Measurements from ENCODE around the gene SYNGR3. TPM values are rescaled to one million over a fixed set of nuclear protein-coding genes. Genes with fewer than 3 reads are reported as not detected.

SYNGR3 gene
- total RNA-seq, 1 experiment from 2014 or later = 11.9 TPM

- H3K4ac ChIP-seq (ENCODE audit: low read depth, low read length) = no peak overlapping the region
- no peak overlapping the region for H3T11ph ChIP-seq (ENCODE audit: low read length)
- no peak overlapping the region for H3K23ac ChIP-seq (ENCODE audit: insufficient read length, low read depth, low read length)
- H3K4me1 ChIP-seq (ENCODE audit: insufficient read depth, low read length) = no peaks in the 10 kb centered on the region
- H3K79me1 ChIP-seq (ENCODE audit: insufficient read depth, low read depth, low read length, poor library complexity, severe bottlenecking) = no peaks in the 10 kb centered on the region
- Mint-ChIP-seq H3K4me1 (peaks cover 4 to 11% of the 10 kb centered on the region in 2 experiments; a peak in 3 of 4 replicates), H3K27ac (peak overlapping the region in 2 of 3 experiments; percentile 79 to 95; a peak in 3 of 7 replicates), H3K36me3 (ENCODE audit: insufficient read depth in 1 of 3, low read depth in 3 of 3) (peaks cover 0 to 5% (median 2%) of the 10 kb centered on the region in 3 experiments; a peak in 5 of 7 replicates), H3K4me3 (no peak overlapping the region), H3K27me3 (ENCODE audit: low read depth) (no peaks in the 10 kb centered on the region), H3K9me3 (no peaks in the 10 kb centered on the region)
- H3K23me2 ChIP-seq (ENCODE audit: insufficient read length, low read depth, low read length, poor library complexity, severe bottlenecking) = no peaks in the 10 kb centered on the region
- H3K18ac ChIP-seq (ENCODE audit: insufficient read length, low read depth, low read length) = no peak overlapping the region
- H4K91ac ChIP-seq (ENCODE audit: insufficient read length, low read depth, low read length) = no peak overlapping the region
- H3K79me2 ChIP-seq (ENCODE audit: insufficient read depth, low read length) = no peaks in the 10 kb centered on the region
- no peak for TF ChIP-seq CTCF (conservative IDR thresholded peaks at IDR 0.05)
- no peaks in the 10 kb centered on the region for H3K9me3 ChIP-seq (ENCODE audit: control insufficient read depth, low read depth, low read length)
- H2BK12ac ChIP-seq (ENCODE audit: insufficient read length, low read depth, low read length) = no peak overlapping the region
- H3K4me2 ChIP-seq (ENCODE audit: insufficient read depth, insufficient read length, low read length) = no peak overlapping the region
- no peak overlapping the region for H4K5ac ChIP-seq (ENCODE audit: insufficient read length, low read depth, low read length)
- H2AK5ac ChIP-seq (ENCODE audit: insufficient read length, low read length) = no peak overlapping the region
- no peaks in the 10 kb centered on the region for H3K27me3 ChIP-seq (ENCODE audit: insufficient read depth, low read length)
- H2AFZ ChIP-seq (ENCODE audit: low read length) = no peak overlapping the region
- DNase-seq = no peak
- H3K9ac ChIP-seq (ENCODE audit: extremely low read depth, insufficient read length, low read length) = no peak overlapping the region
- no peak overlapping the region for H3K56ac ChIP-seq (ENCODE audit: insufficient read length, low read depth, low read length)
- H4K20me1 ChIP-seq (ENCODE audit: control insufficient read depth, insufficient read depth, insufficient read length) = no peaks in the 10 kb centered on the region
- no CpG with 5 or more reads among the region's 41 CpGs for WGBS (ENCODE audit: extremely low coverage, insufficient read length, low lambda C conversion rate)
- no peak overlapping the region for H2BK120ac ChIP-seq (ENCODE audit: low read depth, low read length, poor library complexity, severe bottlenecking)
- H2BK20ac ChIP-seq (ENCODE audit: low read depth, low read length, poor library complexity, severe bottlenecking) = no peak overlapping the region
- H2BK15ac ChIP-seq (ENCODE audit: low read depth, low read length) = no peak overlapping the region
- H2BK5ac ChIP-seq (ENCODE audit: insufficient read length, low read length) = no peak overlapping the region
- H3K27ac ChIP-seq (ENCODE audit: insufficient read length, low read depth, low read length) = no peak overlapping the region
- H4K8ac ChIP-seq (replicated peaks; ENCODE audit: insufficient read length, low read depth, low read length) = no peak overlapping the region
- no peak overlapping the region for H3K14ac ChIP-seq (ENCODE audit: insufficient read depth, low read length)
Observed at GRCh38 chr16:2038382-2039231, 48.8 kb downstream of the SYNGR3 start.
